GM19328 (cell line): ENCODE data around the gene SDK1.
"Not testable (repeated sequence)": the region's sequence is repeated elsewhere in the genome, so short reads cannot be mapped to it uniquely, and the experiment has no call there.

Experiments
- ATAC-seq: cut with Tn5 transposase; IDR thresholded peaks from one replicate; pipeline ENCODE4 v1.9.1; 2021; ENCODE audit warnings: mild to moderate bottlenecking, moderate library complexity; ENCODE audit not compliant: unreplicated experiment

Gene SDK1

DNA sequence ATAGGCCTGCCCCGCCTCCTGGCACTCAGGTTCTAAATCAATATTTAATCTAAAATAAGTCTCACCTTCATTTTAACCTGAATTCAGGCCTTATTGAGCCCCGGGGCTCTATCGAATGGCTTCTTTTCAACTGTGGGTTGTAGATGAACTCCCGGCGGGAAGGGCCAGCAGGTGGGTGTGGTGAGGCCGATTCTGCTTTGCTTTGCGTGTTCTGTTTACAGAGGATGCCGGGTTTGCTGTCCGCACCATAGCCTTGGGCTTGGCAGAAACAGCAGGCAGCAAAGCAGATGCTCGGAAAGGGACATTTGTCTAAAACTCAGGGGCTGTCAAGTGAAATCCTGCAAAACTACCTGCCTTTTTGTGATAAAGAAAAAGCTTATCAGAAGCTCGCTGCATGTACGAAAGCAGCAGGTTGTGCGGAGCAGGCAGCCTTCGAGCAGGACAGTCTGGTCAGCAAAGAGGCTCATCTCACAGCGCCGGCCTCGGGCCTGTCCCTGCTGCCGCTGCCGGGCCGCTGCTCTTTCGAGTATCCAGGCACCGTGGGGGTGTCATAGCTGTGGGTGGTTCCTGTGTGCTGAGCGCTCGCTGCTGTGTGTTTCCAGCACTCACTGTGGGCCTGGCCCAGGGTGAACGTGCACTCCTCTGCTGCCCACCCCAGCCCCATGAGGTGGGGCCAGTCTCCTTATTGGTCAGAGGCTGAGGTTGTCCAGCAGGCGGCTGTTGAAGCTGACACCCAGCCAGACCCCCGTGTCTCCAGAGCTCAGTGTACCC, 946.2 kb downstream of the SDK1 start:
- ATAC-seq: no peak

GRCh38 chr7:4248295-4248694, 947.2 kb downstream of the SDK1 start:
- no peak for ATAC-seq

DNA sequence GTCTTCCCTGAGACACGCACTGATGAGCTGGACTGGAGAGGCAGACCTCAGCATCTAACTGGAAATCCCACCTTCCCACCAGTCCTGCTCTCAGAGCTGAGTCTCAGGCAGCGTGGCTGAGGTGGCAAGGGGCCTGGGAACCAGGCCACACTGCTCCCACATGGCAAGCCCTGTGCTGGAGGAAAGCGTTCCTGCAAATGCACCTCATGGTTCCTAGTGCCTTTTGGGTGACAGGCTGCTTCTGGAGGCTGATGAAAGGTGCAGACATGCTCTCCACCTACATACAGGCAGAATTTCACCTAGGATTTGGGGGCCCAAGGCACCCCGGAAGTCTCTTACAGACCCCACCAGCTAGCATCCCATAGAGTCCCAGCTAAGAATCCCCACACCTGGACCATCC, 948.2 kb downstream of the SDK1 start:
- no peak for ATAC-seq

GRCh38 chr7:4255336-4255735, 954.3 kb downstream of the SDK1 start:
- ATAC-seq: no peak

- ATAC-seq: no peak
These were observed 955.2 kb downstream of the SDK1 start for GRCh38 chr7:4256286-4256685.

DNA sequence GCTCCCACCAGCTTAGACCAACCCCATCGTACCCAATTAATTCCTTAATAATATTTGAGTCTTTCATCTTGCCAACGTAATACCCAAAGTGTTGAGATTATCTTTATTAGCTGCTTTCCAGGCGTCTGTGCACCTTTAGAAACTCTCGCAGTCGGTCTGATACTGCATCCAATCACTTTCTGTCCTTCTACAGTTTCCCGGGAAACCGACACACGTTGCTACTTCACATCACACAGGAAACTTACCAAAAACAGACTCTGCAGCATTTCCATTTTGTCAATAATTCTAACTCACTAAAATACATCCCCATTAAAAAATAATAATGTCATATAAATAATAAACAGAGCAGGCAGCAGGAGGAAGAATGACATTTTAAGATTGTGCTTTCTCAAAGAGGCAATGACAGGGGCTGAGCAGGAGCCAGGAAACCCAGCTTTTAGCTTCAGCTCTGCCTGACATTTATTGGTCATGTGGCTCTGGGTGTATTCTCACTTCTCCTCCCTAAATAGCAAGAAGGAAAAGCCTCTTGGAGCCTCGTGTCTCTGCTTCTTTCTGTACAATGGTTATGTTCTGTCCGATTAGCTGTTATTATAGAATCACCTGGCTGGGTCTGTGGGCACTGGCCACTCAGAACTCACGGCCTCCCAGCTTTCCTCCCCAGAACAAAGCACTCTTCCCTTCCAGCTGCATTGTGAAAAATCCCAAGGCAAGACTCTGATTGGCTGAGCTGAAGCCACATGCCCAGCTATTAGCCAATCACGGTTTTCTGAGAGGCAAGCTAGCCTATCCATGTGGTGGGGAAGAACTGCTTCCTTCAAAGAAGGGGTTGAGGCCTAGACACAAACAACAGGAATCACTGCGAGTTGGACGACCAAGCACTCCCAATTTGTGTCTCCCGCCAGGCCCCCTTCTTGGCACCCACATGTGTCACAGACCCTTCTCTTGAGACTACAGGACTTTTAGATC, 956.4 kb downstream of the SDK1 start:
- no peak for ATAC-seq

- not testable (repeated sequence) for ATAC-seq
These were observed 959.1 kb downstream of the SDK1 start for GRCh38 chr7:4260116-4260515.

DNA sequence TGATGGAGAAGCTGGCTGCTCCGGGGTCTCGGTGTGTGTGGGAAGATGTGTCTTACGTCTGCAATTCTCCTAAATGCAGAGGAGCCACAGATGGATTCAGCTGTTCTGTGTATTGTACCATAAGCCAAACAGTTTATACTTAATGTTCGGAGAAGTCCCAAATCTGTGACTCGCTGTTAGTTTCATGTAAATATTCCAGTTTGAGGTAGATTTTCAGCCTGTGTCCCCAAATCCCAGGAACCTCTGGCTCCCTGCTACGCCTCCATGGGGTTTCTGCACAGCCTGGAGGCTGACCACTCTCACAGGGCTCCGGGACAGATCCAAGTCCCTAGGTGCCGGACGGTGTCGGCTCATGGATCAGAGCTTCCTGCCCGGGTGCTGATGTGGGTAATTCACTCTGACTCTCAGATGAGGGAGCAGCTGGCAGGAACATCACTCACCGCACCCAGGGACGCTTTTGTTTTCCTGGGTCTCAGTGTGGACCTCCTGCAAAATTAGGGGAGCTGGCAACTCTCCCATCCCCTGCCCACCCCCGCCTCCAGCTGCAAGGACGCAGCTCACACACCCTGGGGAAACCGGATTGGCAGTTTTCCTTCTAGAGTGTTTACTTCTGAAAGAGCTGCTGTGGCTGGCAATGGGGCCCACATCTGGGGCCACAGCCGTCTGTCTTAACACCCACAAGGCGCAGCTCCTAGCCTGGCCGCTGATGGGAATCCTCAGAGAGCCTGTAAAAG, 960.0 kb downstream of the SDK1 start:
- no peak for ATAC-seq

DNA sequence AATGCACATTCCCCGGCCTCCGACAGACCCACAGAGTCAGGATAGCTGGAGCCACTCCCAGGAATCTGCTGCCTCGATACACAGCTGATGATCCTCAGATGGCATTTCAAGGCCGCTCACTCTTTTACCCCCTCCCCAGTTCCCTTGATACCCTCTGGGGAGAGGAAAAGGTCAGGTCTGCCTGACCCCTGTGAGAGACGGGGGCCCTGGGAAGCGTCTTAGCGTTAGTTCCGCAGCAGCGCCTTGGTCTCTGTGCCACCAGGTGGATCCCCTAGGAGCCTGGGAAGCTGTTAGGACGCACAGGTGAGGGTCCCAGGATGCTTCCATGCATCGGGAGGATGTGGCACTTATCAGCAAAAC, 960.5 kb downstream of the SDK1 start:
- no peak for ATAC-seq

GRCh38 chr7:4264206-4264605, 963.2 kb downstream of the SDK1 start:
- not testable (repeated sequence) for ATAC-seq

DNA sequence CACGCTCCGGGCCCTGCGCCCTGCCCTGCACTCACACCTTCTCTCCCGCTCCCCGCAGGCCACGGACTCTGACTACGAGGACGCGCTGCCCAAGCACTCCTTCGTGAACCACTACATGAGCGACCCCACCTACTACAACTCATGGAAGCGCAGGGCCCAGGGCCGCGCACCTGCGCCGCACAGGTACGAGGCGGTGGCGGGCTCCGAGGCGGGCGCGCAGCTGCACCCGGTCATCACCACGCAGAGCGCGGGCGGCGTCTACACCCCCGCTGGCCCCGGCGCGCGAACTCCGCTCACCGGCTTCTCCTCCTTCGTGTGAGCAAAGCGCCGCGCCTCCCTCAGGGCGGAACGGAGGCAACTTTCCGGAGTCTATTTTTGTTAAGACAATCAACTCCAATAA, 964.0 kb downstream of the SDK1 start:
- no peak for ATAC-seq

DNA sequence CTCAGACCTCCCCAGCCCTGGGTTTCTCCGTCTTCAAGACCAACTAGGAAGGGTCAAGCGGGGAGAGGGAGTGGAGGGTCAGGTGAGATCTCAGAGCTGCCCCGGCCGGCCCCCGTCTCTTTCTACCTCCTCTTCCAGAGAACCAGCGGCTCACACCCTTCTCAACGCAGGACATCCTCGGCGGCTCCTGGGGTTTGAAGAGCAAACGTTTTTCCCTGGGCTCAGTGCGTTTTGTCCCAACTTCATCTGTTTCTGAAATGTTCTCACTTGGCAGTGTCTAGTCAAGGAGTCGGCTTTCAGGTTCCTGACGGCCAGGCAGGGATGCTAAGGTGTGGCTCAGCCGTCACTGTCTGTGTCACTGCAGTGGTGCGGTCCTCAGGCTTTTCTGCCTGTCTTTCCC, 964.6 kb downstream of the SDK1 start:
- ATAC-seq: no peak

- no peak for ATAC-seq
These were observed 965.4 kb downstream of the SDK1 start for GRCh38 chr7:4266270-4267040.

DNA sequence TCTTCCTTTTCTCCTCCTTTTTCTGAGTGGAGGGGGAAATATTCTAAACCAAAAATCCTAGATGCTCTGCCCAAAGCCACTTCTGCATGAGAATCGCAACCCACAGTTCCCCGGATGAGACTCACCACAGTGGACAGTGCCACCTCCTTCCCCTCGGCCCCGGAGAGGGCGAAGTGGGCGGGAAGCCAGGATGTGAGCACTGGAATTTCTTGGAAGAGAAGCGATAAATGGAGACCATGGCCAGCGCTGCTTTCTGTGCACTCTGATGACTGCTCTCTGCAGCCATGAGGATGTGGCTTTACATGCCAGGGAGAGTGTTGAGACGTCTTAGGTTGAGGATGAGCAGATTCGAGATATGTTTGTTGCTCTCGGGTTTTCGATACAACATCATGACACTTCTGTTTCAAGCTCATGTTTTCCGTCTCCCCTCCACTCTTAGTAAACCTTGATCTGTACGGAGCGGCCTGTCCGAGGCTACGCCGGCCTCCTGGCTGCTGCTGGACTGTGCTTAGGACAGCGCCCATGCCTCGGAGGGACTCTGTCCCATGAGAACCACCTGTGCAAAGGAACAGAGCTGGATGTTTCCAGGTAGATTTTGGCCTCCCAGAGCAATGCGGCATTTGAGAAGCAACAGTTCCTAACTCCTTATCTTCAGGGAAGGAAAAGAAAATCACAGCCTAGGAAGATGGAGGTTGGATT, 966.4 kb downstream of the SDK1 start:
- no peak for ATAC-seq

DNA sequence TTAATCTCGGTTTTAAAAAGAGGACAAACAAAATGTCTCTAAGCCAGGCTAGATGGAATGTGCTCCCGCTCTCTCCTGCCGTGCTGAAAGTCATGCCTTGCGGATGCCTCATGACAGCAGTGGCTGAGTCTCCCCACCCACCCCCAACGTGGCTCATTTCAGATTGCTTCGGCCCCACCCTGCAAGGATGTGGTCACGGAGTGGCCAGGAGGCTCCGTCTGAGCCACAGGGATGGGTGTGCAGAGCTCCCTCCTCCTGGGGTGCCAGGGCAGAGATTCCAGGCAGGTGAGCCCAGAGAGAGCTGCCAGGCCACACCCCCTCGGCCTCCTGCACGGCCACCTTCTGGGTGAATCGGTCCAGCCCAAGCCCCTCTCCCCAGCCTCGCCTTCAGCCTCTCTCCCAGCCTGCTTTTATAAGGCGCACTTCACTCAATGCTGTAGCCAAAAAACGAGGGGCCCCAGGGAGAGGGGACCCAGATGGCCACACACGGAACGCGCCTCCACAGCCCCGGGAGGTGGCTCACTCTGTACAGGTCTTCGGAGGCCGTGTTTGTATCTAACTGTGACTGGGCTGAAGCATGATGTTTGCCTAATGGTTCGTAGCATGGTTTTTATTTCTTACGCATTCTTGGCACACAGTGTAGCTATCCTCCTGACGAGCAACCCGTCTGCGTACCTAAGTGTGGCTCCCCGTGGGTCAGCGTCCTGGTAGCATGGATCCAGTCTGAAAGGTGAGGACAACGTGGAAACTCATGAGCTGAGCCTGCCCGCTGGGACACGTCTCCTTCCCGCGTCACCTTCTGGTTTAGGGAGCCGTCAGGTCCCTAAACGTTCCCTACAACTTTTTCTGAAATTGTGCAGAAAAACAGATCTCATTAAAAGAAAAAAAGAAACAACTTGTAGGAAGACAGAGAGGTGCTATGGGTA, 967.3 kb downstream of the SDK1 start:
- ATAC-seq: no peak

DNA sequence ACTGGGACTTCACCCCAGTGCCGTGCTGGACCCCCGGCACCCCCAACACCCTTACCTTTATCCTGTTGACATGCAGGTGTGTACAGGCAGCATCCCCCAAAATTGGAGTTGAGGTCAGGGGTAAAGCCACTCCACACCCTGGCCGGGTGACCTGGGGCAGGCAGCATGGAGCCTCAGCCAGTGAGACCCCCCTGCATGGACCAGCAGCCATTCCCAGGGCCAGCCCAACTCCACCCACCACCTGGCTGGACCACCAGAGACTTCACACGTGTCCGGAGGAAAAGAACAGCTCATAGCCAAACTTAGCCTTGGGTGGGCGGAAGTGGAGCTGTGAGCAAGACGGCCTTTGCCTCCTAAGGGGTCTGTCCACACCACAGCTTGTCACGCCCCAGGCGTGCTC, 968.0 kb downstream of the SDK1 start:
- no peak for ATAC-seq

GRCh38 chr7:4269746-4270145, 968.7 kb downstream of the SDK1 start:
- ATAC-seq: no peak

GRCh38 chr7:4270268-4270667, 969.2 kb downstream of the SDK1 start:
- ATAC-seq: no peak
